HG03460 (cell line): ENCODE data around the gene ATE1.
"Not testable (repeated sequence)": the region's sequence is repeated elsewhere in the genome, so short reads cannot be mapped to it uniquely, and the experiment has no call there.

Source experiments
- ATAC-seq: cut with Tn5 transposase; IDR thresholded peaks from one replicate; pipeline ENCODE4 v1.9.1; 2021; ENCODE audit not compliant: unreplicated experiment

The ATE1 gene

DNA sequence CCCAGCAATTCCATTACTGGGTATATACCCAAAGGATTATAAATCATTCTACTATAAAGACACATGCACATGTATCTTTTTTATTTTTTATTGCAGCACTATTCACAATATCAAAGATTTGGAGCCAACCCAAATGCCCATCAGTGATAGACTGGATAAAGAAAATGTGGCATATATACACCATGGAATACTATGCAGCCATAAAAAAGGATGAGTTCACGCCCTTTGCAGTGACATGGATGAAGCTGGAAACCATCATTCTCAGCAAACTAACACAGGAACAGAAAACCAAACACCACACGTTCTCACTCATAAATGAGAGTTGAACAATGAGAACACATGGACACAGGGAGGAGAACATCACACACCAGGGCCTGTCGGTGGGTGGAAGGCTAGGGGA, 228.1 kb downstream of the ATE1 start:
- ATAC-seq = not testable (repeated sequence)

DNA sequence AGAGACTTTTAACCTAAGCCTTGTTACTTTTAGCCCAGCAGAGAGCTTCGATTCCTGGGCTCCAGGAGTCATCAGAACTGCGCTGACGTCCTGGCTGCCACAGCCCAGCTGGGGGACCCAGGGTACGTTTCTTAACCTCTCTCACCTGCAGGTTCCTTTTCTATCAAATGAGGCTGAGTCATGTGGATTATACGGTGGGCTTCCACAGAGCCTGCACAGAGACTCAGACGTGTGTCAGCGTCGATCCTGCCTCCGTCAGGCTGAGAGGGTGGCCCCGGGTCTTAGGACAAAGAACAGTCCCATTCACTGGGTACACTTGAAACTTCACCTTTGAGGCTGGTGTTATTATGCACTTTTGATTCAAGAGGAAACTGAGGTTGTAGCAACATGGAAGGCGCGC, 228.9 kb downstream of the ATE1 start:
- no peak for ATAC-seq

DNA sequence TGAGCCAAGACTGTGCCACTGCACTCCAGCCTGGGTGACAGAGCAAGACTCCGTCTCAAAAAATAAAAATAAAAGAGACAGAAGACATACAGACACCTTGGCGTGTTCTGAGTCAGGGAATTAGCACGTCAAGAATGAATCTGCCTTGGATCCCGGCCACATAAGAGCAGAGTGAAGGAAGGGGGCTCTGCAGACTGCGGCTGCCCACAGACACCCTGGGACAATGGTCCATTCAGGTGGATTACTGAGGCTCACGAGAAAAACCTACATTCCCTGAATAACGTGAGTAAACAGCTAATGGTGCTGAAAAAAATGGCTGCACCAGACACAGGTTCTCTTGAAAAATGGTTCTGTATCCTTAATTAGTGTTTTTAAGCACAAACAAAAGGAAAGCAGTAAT, 229.5 kb downstream of the ATE1 start:
- ATAC-seq = no peak

DNA sequence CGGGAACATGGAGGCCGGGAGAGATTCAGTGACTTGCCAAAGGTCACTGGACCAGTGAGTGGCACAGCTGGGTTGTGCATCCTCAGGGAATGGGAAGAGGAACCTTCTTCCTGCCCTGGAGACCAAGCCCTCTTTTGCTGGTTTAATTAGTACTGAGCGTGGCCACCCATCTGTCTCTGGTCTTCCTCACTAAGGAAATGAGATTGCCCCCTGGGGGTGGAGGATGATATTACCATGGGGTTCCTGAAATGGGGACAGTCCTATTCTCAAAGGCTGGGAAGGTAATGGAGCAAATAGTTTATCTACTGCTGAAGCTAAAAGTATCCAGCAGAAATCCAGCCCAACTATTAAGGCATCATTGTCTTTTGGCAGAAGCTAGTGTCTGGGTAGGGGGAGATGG, 231.0 kb downstream of the ATE1 start:
- ATAC-seq = no peak

DNA sequence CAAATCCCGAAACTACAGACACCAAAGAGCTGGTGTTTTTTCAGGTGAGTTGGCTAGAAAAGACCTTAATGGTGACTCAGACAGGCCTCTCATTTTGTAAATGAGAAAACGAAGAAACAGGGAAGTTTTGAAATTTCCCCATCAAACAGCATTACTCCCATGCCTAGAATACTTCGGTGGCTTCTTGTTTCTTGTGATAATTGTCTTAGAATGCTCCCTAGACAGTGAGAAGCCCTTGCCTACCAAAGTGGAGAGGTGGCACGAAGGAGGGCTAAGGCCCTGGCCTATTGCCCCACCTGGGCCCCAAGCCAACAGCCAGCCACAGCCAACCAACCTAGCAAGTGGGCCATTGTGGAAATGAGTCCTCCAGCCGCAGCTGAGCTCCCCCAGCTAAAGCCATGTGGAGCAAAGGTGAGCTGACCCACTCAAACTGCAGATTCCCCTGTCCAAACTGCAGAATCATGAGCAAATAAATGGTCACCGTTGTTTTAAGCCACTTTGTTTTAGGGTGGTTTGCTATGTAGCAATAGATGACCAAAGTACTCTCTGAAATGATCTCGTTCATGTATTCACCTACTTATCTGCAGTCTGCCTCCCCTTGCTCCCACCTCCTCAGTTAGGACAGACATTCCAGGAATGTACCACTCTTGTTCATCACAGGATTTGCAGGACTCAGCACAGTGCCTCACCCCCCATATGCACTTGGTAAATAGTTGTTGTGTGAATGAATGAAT, 231.9 kb downstream of the ATE1 start:
- ATAC-seq = no peak

DNA sequence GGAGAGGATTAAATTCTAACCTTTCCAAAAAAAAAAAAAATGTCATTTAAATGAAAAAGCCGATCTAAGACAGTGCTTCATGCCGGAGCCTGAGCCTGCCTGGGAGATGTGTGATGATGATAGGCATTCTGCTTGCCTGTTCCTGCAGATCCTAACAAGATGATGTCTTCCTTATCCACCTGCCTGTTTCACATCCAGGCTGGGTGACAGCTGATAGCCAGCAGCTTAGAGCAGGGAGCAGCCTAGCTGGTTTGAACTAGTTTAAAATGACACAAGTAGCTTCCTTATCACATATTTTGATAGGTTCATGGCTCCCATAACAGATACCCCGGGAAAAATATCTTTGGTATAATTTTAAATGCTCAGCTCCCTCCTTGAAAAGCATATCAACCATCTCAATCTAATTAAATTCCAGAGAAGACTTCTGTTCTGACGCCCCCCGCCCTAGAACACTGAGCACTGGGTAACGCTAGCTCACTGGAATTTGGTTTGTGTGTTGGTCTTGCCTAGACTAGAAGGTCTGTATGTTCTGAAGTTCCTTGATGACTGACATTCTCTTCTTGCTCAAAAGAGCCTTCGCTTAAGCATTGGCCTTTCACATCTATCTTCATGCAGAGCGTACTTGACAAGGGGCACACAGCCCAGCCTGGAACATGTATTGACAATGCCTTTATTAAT, 232.7 kb downstream of the ATE1 start:
- ATAC-seq = no peak

DNA sequence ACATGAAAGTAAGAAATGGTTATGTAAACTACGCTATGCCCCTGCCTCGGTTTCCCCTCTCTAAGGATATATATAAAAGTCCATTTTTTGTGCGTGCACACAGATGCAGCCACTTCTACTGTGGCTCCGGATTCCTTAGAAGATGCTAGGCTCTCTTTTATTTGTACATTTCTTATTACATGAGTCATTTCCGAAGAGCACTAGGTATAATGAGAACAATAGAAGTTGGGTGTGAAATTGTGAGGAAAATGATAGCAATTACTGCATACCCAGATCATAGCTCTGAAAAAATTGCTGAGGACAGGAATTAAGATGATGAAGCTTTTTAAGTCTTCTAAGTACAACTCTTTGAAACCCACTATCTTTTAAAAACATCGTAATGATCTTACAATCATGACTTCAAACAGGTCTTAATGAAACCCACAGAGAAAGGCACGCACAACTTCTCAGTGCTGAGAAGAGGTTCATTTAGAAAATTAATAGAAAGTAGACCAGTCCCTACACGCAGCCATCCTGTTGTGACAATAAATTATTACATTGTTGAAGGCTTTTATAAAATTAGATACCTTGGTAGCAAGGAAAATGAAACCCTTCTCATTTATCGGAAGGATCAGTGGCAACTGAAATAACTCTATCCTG, 233.4 kb downstream of the ATE1 start:
- ATAC-seq = no peak

DNA sequence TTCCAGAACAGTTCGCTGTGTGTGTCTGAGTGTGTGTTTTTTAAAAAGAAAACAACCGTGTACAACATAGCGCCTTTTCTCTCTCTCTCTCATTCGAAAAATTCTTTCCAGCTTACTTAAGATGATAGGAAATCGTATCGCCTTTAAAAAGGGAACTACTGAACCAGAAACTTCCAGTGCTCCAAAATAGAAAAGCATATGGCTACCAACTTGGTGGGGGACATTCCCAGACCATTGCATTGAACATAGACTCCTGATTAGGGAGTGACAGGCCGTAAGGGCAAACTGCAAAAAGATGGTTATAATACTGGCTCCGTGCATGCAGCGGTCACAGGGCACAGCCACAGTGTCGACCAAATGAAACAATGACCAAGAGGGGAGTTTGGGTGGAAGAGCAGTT, 235.2 kb downstream of the ATE1 start:
- no peak for ATAC-seq

DNA sequence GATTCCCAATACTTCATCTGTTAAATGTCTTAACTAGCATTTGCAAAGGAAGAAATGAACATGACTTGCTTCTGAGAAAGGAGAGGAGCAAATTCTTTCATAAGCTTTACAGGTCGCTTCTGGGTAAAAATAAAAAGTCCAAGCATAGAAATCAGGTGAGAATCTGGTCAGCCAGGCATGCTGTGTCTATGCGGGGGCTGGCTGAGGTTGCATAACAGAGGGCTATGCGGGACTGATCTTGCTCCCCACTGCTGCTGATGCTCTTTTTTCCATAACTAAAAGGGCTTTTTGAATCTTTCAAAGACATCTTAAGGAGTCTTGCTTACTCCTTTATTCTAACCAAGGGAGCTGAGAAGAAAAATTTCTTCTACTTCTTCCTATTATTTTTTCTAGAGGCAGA, 236.9 kb downstream of the ATE1 start:
- no peak for ATAC-seq
